GM21447 (cell line): Measurements from ENCODE around the gene BTAF1.

Experiments used
- ATAC-seq: cut with Tn5 transposase; IDR thresholded peaks from one replicate; pipeline ENCODE4 v1.9.1; 2021; ENCODE audit not compliant: unreplicated experiment

Gene BTAF1

DNA sequence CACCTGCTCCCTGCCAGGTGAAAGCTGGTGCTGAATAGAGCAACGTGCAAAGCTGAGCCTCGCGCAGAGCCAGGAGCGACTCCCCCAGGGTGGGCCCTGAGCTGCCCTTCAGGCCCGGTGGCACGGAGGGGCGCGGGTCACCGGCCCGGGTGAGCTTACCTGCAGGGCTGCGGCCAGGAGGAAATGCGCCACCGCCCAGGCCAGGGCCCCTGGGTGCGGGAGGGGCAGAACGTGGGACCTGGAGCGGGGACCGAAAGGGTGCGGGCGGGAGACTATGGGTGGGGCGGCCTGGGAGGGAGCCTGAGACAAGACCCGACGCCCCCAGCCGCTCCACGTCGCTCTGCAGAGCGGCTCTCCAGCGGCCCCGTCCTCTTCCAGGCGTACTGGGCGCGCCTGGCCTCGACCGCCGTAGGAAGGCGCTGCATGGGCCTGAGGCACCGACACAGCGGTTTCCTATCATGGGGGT lies 122.1 kb downstream of the BTAF1 start:
- ATAC-seq = no peak

DNA sequence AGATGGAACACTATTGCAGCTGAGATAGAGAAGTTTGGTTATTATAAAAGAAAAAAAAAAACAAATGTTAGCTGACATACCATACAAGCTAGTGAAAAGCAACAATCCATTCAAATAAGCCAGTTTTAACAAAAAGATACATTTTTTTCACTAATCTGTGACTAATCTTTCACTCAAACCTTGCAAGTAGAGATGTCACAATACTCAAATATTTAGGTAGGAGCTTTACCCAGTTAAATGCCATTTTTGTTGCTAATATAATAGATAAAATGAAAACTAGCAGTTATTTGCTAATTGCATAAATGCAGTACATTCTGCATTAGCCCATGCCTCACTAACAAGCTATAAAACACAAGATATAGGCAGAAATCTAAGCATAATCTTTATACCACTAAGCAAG lies 123.6 kb downstream of the BTAF1 start:
- no peak for ATAC-seq

DNA sequence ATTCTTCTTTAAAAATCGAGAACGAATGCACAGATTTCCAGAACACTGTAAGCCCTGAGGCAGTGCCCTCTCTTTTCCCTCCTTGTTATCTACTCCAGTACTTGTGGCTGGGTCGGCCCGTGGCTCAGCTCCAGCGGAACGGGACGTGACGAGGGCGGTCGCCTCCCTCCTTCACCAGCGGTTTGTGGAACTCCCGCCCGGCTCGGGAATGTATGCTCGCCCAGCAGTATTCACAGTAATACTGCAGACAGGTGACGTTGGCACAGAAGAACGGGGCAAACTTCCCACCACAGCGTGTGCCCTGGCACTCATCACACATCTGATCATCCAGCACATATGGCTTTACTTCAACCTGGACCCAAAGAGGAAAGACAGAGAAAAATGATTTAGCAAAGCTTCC lies 128.5 kb downstream of the BTAF1 start:
- ATAC-seq = no peak

DNA sequence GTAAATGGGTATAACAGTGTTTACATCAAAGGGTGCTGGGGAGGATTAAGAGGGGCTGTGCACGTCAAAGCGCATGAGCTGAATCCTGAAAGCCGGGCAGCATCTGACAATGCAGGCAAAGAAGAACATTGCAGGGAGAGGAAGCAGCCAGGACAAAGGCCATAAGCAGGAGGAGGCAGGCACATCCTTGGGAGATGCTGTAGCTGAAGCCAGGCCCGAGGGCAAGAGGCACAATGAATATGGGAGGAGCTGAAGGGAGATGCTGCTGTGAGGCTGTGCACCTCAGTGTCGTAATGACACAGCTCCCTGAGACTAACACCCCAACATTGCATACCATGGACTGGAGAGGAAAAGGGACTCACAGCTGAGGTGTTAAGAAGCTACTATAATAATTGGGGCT lies 129.2 kb downstream of the BTAF1 start:
- no peak for ATAC-seq

DNA sequence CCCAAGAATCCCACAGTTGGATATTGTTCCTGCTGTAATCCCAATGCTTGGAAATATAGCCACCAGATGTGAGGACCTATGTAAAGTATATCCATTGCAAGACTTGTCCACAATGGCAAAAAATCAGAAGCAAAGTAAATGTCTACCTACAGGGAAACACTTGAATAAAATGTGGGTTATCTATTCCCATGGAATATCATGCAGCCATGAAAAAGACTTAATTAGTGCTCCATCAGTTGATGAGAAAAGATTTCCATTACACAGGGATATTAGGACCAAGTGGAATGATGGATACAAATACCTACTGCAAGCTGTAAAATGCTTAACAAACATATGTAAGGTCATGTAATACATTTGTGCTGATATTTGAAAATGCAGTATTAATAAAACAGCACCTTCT lies 131.2 kb downstream of the BTAF1 start:
- ATAC-seq = no peak

DNA sequence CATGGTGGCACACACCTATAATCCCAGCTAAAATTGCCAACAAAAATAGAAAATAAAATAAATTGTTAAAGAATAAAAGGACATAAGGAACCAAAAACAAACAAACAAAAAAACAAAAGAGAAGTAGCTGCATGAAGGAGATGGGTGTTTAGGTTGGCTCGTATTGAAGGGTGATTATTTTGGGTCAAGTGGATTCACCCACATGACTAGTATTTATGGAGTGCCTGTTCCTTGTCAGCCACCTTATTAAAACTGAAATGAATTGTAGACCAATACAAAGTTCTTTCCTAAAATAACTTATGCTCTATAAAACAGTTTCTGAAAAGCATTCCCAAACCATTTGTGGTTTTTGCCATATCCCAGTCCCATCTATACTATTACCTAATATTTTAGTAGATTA lies 138.7 kb downstream of the BTAF1 start:
- no peak for ATAC-seq

DNA sequence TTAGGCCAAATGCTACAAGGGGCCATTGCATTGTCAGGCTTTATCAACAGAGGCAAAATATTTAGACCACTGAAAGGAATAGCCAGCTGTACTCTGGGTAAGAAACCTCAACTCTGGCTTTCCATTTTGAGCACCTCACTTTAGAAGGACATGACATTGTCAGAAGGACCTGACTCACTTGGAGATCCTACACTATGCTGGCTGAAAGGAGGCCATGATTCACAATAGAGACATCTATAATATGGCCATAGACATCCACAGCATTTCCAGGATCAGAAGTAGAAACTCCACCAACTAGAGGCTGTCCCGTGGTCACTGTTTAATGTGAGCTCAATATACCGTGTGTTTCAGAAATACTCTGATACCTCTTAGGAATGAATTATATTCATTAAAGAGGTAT lies 140.9 kb downstream of the BTAF1 start:
- no peak for ATAC-seq

DNA sequence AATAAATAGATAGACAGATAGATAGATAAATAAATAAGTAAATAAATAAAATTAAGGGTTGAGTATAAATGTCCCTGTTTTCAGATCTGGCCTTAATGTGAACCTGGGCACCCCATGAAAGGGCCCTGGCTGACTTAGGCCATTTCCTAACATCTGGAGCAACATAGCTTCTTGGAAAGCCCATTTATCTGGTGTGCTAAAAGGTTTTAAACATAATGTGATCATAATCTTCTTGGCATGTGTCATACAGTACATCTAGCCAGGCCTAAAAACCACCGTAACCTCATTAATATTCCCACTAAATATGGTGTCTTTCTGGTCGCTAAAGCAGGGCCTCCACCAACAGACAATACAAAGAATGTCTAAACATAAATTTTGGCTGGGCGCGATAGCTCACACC lies 142.8 kb downstream of the BTAF1 start:
- no peak for ATAC-seq

DNA sequence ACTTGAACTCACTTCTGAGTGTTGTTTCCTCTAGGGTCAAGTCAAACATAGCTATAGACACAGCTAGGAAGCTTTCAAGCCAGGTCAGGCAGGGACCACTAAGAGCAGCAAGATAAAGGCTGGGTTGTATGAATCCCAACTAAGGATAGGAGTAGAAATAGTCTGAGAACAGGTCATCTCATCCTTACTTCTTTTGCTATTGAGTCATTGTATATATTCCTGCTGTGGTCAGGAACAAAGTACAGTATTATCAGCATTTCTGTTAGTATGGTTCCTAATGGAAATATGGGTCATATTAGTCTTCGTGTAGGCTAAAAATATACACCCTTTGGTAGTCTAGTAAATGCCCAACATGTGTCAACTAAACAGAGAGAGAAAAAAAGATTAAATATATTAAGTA lies 145.3 kb downstream of the BTAF1 start:
- ATAC-seq = no peak

DNA sequence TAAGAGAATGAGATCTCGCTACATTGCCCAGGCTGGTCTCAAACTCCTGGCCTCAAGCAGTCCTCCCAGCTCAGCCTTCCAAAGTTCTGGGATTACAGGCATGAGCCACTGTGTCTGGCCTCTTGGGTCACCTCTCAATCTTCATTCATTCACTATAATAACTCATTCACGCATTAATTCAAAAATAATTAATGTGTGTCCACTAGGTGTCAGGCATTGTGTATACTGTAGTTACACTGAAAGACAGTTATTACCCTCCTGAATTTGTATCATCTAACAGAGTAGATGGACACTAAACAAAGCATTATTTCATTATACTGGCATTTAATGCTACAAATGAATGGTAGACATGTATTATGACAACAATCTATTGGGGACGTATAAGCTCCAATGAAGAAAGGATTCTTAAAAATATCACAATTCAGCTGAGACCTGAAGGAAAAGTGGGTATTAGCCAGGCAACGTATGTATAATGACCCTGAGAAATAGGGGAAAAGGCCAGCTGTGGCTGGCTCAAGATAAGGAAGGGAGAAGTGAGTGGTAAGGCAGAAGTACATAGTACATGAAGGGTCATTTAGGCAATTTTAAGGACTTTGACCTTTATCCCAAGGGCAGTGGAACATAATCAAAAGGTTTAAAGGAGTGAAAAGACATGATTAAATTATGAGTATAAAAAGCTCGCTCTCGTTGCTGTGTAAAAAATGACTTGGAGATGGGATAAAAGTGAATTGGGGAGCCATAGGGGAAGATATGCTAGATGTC lies 150.7 kb downstream of the BTAF1 start:
- ATAC-seq = no peak

DNA sequence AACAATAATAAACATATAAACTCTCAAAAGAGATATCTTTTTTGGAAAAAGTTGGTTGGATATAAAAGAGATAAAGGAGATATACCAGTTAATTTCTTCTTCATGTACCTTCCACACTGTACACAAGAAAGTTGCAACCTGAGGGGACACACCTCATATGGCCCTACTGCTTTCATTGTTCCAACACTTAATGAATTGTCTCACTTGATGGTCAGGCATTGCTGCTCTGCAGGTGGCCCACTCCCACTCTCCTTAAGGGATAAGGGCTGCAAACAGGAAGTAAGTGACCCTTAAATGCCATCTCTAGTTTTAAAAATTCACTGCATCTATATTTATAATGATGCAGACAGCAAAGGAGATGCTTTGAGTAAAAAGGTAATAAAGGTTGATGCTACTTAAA lies 152.3 kb downstream of the BTAF1 start:
- no peak for ATAC-seq

DNA sequence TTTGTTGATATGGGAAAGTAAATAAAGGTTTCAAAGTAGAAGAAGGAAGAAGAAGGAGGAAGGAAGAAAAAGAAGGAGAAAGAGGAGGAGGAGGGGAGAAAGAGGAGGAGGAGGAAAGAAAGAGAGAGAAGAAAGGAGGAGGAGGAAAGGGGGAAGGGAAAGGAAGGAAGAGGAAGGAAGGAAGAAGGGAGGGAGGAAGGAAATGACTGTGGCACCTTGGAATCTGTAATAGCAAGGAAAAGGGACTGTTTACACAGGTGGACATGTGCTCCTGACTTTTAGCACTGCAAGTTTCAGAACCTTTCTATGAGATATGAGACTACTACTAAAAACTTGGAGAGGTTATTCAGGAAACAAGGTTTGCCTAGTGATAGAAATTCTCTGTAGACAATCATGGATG lies 153.2 kb downstream of the BTAF1 start:
- ATAC-seq = no peak

DNA sequence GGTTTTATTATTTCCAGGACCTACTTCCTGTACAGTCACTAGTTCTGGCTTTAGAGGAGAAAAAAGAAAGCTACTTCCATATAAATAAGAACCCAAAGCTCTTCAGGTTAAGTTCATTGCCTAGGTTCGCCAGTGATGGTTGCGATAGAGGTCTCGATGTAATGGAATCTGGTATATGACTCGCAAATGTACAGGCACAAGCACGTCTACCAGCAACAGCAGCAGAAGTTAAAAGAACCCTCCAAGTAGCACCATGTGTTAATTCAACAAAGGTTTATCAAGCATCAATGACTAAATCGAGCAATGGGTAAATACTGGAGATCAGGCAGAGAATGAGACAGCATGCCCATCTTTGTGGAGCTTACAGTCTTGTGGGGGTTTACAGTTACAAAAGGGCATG lies 155.4 kb downstream of the BTAF1 start:
- no peak for ATAC-seq
